Measurements from ENCODE around the gene TOP1. TPM values are rescaled to one million over a fixed set of nuclear protein-coding genes. Genes with fewer than 3 reads are reported as not detected.

Gene TOP1
- total RNA-seq, 4 donors from 2014 or later, result 23.1 to 49.9 (median 31.6) TPM

- no peaks in the 10 kb centered on the region for H3K27me3 ChIP-seq
- TF ChIP-seq POLR2A (IDR thresholded peaks at IDR 0.05), result no peak
- TF ChIP-seq, protein P1, sequence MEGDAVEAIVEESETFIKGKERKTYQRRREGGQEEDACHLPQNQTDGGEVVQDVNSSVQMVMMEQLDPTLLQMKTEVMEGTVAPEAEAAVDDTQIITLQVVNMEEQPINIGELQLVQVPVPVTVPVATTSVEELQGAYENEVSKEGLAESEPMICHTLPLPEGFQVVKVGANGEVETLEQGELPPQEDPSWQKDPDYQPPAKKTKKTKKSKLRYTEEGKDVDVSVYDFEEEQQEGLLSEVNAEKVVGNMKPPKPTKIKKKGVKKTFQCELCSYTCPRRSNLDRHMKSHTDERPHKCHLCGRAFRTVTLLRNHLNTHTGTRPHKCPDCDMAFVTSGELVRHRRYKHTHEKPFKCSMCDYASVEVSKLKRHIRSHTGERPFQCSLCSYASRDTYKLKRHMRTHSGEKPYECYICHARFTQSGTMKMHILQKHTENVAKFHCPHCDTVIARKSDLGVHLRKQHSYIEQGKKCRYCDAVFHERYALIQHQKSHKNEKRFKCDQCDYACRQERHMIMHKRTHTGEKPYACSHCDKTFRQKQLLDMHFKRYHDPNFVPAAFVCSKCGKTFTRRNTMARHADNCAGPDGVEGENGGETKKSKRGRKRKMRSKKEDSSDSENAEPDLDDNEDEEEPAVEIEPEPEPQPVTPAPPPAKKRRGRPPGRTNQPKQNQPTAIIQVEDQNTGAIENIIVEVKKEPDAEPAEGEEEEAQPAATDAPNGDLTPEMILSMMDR (IDR thresholded peaks at IDR 0.05), result no peak
- peaks cover 0 to 47% (median 10%) of the 10 kb centered on the region in 3 donors for H3K4me1 ChIP-seq
- DNase-seq, result no peak
- peak overlapping the region in 2 of 4 donors; percentile 25 to 34 for H3K27ac ChIP-seq
- WGBS, 2 donors, result 95 to 100% methylated on average over 4 to 8 of the region's 11 CpGs
- H3K9me3 ChIP-seq, result no peaks in the 10 kb centered on the region
- intact Hi-C loops (cut with DNase I), result no loop called here
- no peak overlapping the region for H3K4me3 ChIP-seq
- peaks cover 42 to 78% (median 44%) of the 10 kb centered on the region in 3 donors for H3K36me3 ChIP-seq
Measured at GRCh38 chr20:41162396-41162795, 133.8 kb downstream of the TOP1 start.

- Histone ChIP-seq H3K9me3 (no peaks in the 10 kb centered on the region), H3K4me1 (peaks cover 0 to 33% (median 0%) of the 10 kb centered on the region in 3 donors), H3K27ac (no peak overlapping the region), H3K27me3 (no peaks in the 10 kb centered on the region), H3K36me3 (peaks cover 44 to 92% (median 50%) of the 10 kb centered on the region in 3 donors), H3K4me3 (no peak overlapping the region)
- DNase-seq, result no peak
- WGBS, 2 donors, result 96 to 97% methylated on average over 4 to 9 of the region's 11 CpGs
- TF ChIP-seq POLR2A (IDR thresholded peaks at IDR 0.05), result no peak
- TF ChIP-seq, protein P1 (IDR thresholded peaks at IDR 0.05), result no peak
- intact Hi-C loops (cut with DNase I), result no loop called here
Measured at GRCh38 chr20:41163821-41164220, 135.2 kb downstream of the TOP1 start.

- TF ChIP-seq, protein P1 (IDR thresholded peaks at IDR 0.05), result no peak
- TF ChIP-seq POLR2A (IDR thresholded peaks at IDR 0.05), result no peak
- Histone ChIP-seq H3K27me3 (no peaks in the 10 kb centered on the region), H3K9me3 (no peaks in the 10 kb centered on the region), H3K27ac (no peak overlapping the region), H3K4me1 (peaks cover 0 to 35% (median 5%) of the 10 kb centered on the region in 3 donors), H3K4me3 (no peak overlapping the region), H3K36me3 (peaks cover 44 to 98% (median 50%) of the 10 kb centered on the region in 3 donors)
- WGBS, 2 donors, result 92 to 95% methylated on average over 15 to 18 of the region's 24 CpGs
- intact Hi-C loops (cut with DNase I), result no loop called here
- no peak for DNase-seq
Measured at GRCh38 chr20:41165001-41165882, 136.6 kb downstream of the TOP1 start.

DNA sequence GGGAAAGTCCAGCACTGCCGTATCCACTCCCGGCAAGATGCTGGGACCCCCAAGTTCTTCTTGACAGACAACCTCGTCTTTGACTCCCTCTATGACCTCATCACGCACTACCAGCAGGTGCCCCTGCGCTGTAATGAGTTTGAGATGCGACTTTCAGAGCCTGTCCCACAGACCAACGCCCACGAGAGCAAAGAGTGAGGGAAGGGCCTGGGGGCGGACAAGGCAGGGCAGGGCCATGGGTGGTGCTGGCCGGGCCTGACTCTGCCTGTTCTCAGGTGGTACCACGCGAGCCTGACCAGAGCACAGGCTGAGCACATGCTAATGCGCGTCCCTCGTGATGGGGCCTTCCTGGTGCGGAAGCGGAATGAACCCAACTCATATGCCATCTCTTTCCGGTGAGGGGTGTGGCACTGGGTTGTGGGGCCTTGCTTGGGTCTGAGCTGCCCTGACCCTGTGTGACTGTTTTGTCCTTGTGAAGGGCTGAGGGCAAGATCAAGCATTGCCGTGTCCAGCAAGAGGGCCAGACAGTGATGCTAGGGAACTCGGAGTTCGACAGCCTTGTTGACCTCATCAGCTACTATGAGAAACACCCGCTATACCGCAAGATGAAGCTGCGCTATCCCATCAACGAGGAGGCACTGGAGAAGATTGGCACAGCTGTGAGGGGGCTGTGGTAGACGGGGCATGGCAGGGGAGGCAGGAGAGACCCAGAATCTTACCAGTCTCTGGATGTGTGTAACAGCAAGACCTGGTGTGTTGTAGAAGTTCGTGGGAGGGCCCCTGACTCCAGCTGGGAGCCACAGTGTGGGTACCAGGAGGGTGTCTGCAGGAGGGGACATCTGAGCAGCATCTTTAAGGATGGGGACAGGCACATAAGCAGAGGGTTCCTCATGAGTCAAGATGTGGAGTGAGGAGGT lies 137.8 kb downstream of the TOP1 start:
- DNase-seq, result no peak
- intact Hi-C loops (cut with DNase I), result no loop called here
- H3K4me1 ChIP-seq, result peaks cover under 1 to 26% (median 5%) of the 10 kb centered on the region in 3 donors
- H3K27me3 ChIP-seq, result no peaks in the 10 kb centered on the region
- H3K36me3 ChIP-seq, result peaks cover 44 to 98% (median 50%) of the 10 kb centered on the region in 3 donors
- H3K4me3 ChIP-seq, result no peak overlapping the region
- no peak for TF ChIP-seq POLR2A (IDR thresholded peaks at IDR 0.05)
- TF ChIP-seq, protein P1 (IDR thresholded peaks at IDR 0.05), result no peak
- H3K9me3 ChIP-seq, result no peaks in the 10 kb centered on the region
- WGBS, 2 donors, result 80 to 89% methylated on average over 8 to 11 of the region's 27 CpGs
- no peak overlapping the region for H3K27ac ChIP-seq
